HCT116 (cell line): Measurements from ENCODE around the gene HORMAD1. TPM values are rescaled to one million over a fixed set of nuclear protein-coding genes. Genes with fewer than 3 reads are reported as not detected.

Source experiments
- ATAC-seq: fragments of 200-7000 bp; cut with Tn5 transposase; 2 replicates; pipeline ENCODE4 v1.9.1; 2020; ENCODE audit warnings: mild to moderate bottlenecking, moderate library complexity
- BruUV-seq: library from RNA; stranded (reverse); fragments of 400-500 nt; replicated peaks from 2 replicates; lab custom pipeline; 2021; lab: Mats Ljungman, UMichigan
- CTCF ChIA-PET: fragments of 300-600 bp; sonication (Branson Sonifier 250); formaldehyde crosslinking; loops from one replicate; lab custom pipeline; 2021; ENCODE audit warnings: antibody characterized with exemption; lab: Charles Lee
- POLR2A ChIA-PET: fragments of 300-600, 350-600 bp; sonication (Branson Sonifier 250); formaldehyde crosslinking; loops from one replicate; lab custom pipeline; 2021; ENCODE audit warnings: antibody characterized with exemption; lab: Charles Lee
- RAD21 ChIA-PET, 2 experiments: fragments of 300-600 bp; sonication (Branson Sonifier 250); formaldehyde crosslinking; loops; one replicate each; lab custom pipeline; 2023; ENCODE audit warnings: low total read pairs in 2 of 2; ENCODE audit not compliant: uncharacterized antibody in 2 of 2, unreplicated experiment in 2 of 2, low non-redundant PET in 1 of 2; lab: Charles Lee
- DNase-seq: peaks from one replicate; pipeline ENCODE4 v3.0.0-alpha.2; 2010; ENCODE audit warnings: low read depth, low spot score
- H2AFZ ChIP-seq: fragments of 200-600 bp; shearing (Covaris generic), sonication (generic); 2 replicates; pipeline ENCODE4 v1.6.1; 2017; ENCODE audit warnings: low read depth, mixed run types, mixed read lengths, antibody characterized with exemption, low read length; ENCODE audit not compliant: poor library complexity, severe bottlenecking
- H3K27ac ChIP-seq: 2 replicates; pipeline ENCODE4 v1.5.1; 2012; ENCODE audit warnings: low read depth, low read length
- H3K27me3 ChIP-seq: fragments of 200-600 bp; sonication (generic); 2 replicates; pipeline ENCODE4 v1.6.1; 2016; ENCODE audit warnings: mixed run types, low read length, mixed read lengths; ENCODE audit not compliant: insufficient read depth
- H3K36me3 ChIP-seq, 2 experiments: fragments of 200-500 bp in 1 of 2; fragments of 200-600 bp in 1 of 2; sonication (Bioruptor generic) in 1 of 2; sonication (generic) in 1 of 2; 2 replicates each; pipeline versions ENCODE4 v1.5.1 to v1.6.1; 2014 to 2016; ENCODE audit warnings: low read length in 2 of 2, inconsistent platforms in 1 of 2, mixed read lengths in 1 of 2, mixed run types in 1 of 2; ENCODE audit not compliant: insufficient read depth in 2 of 2, control insufficient read depth in 1 of 2
- H3K4me1 ChIP-seq, 2 experiments: fragments of 200-600 bp in 1 of 2; sonication (generic) in 1 of 2; 2 replicates each; pipeline versions ENCODE4 v1.5.1 to v1.6.1; 2012 to 2017; ENCODE audit warnings: low read length in 2 of 2, inconsistent platforms in 1 of 2, mild to moderate bottlenecking in 1 of 2, mixed read lengths in 1 of 2, mixed run types in 1 of 2, moderate library complexity in 1 of 2; ENCODE audit not compliant: insufficient read depth in 2 of 2, control insufficient read depth in 1 of 2
- H3K4me2 ChIP-seq: fragments of 200-600 bp; sonication (generic); 2 replicates; pipeline ENCODE4 v1.6.1; 2017; ENCODE audit warnings: mixed run types, low read length, mixed read lengths
- H3K4me3 ChIP-seq, 2 experiments: fragments of 200-600 bp in 1 of 2; sonication (generic) in 1 of 2; replicated peaks in 1 of 2; 2 replicates each; pipeline ENCODE4 v1.5.1; 2011 to 2016; ENCODE audit warnings: low read length in 2 of 2, control low read depth in 1 of 2, low read depth in 1 of 2, mild to moderate bottlenecking in 1 of 2, mixed read lengths in 1 of 2, mixed run types in 1 of 2
- H3K79me2 ChIP-seq: fragments of 200-600 bp; sonication (generic); 2 replicates; pipeline ENCODE4 v1.6.1; 2017; ENCODE audit warnings: mild to moderate bottlenecking, mixed run types, low read length, moderate library complexity, mixed read lengths; ENCODE audit not compliant: insufficient read depth
- H3K9ac ChIP-seq: fragments of 200-600 bp; sonication (generic); 2 replicates; pipeline ENCODE4 v1.6.1; 2016; ENCODE audit warnings: low read length, mixed read lengths
- H3K9me2 ChIP-seq: fragments of 200-600 bp; sonication (generic), shearing (Covaris generic); 2 replicates; pipeline ENCODE4 v1.6.1; 2017; ENCODE audit warnings: mixed run types, mild to moderate bottlenecking, moderate library complexity; ENCODE audit not compliant: insufficient read depth
- H3K9me3 ChIP-seq, 2 experiments: fragments of 200-500 bp in 1 of 2; fragments of 200-600 bp in 1 of 2; sonication (Bioruptor generic) in 1 of 2; sonication (generic) in 1 of 2; 2 replicates each; pipeline ENCODE4 v1.6.1; 2014 to 2017; ENCODE audit warnings: low read length in 2 of 2, mixed read lengths in 2 of 2, inconsistent platforms in 1 of 2, low read depth in 1 of 2, mild to moderate bottlenecking in 1 of 2, mixed run types in 1 of 2, moderate library complexity in 1 of 2; ENCODE audit not compliant: control insufficient read depth in 1 of 2, insufficient read depth in 1 of 2
- H4K20me1 ChIP-seq: fragments of 200-600 bp; sonication (generic), shearing (Covaris generic); 2 replicates; pipeline ENCODE4 v1.6.1; 2017; ENCODE audit warnings: mixed run types, mild to moderate bottlenecking, moderate library complexity; ENCODE audit not compliant: insufficient read depth
- EZH2phosphoT487 ChIP-seq: fragments of 200-600 bp; IDR thresholded peaks from 2 replicates; pipeline ENCODE4 v1.6.1; 2018; ENCODE audit warnings: antibody characterized with exemption, borderline replicate concordance
- JUND ChIP-seq: IDR thresholded peaks from 2 replicates; pipeline ENCODE4 v1.6.1; 2012
- POLR2A ChIP-seq: IDR thresholded peaks from 2 replicates; pipeline ENCODE4 v1.7.0; 2011; ENCODE audit warnings: borderline replicate concordance; ENCODE audit not compliant: insufficient read depth, insufficient read length; ENCODE audit errors: extremely low read depth
- ZNF274 ChIP-seq: fragments of 200-500 bp; sonication (Bioruptor generic); IDR thresholded peaks from 2 replicates; pipeline ENCODE4 v1.6.1; 2014; ENCODE audit warnings: mild to moderate bottlenecking, low read depth, low read length, inconsistent platforms
- intact Hi-C: fragments of 100-400 bp; cut with micrococcal nuclease; formaldehyde crosslinking; loops from 2 replicates; pipeline ENCODE4 v1.10.0; 2022
- total RNA-seq: library from RNA; stranded (reverse); gene quantifications from one replicate; pipeline ENCODE4 v1.2.1, GENCODE V29; 2021; ENCODE audit not compliant: unreplicated experiment
- TF ChIP-seq, protein P1 (sequence below): IDR thresholded peaks from 2 replicates; pipeline ENCODE4 v1.6.1; 2012
- TF ChIP-seq, protein P2 (sequence below), 3 experiments: fragments of 200-600 bp in 1 of 3; sonication (generic) in 1 of 3; IDR thresholded peaks in 2 of 3; conservative IDR thresholded peaks in 1 of 3; 2 replicates each; pipeline ENCODE4 v1.5.1; 2012 to 2017; ENCODE audit warnings: low read depth in 2 of 3, low read length in 2 of 3, antibody characterized with exemption in 1 of 3, borderline replicate concordance in 1 of 3, control low read depth in 1 of 3, mild to moderate bottlenecking in 1 of 3, mixed read lengths in 1 of 3, mixed run types in 1 of 3, moderate library complexity in 1 of 3; ENCODE audit not compliant: insufficient read depth in 1 of 3
- TF ChIP-seq, protein P3 (sequence below): IDR thresholded peaks from 2 replicates; pipeline ENCODE4 v1.6.1; 2012; ENCODE audit warnings: low read depth
- TF ChIP-seq, protein P4 (sequence below): IDR thresholded peaks from 2 replicates; pipeline ENCODE4 v1.6.1; 2011; ENCODE audit warnings: mild to moderate bottlenecking, low read length, moderate library complexity; ENCODE audit not compliant: insufficient replicate concordance; ENCODE audit errors: extremely low read depth

Gene HORMAD1
- total RNA-seq, 1 experiment from 2014 or later, result not detected

DNA sequence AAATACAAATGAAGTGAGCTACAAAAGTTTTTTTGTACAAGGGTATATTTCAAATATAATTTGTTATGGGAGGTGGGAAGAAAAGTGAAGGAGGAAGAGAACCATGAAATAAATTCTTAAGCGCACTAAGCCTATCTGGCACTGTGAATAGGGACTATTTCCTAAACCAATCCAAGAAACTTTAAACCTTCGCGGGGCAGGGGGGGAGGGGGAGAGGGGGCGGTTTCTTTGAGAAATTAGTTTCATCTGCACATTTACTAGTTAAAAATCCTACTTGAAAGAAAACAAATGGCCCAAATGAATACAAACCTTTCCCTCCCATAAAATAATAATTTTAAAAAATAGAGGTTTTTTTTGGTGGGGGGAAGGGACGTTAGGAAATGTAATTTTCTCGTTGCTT lies 24.1 kb downstream of the HORMAD1 start:
- Histone ChIP-seq H3K4me2 (peak overlapping the region; percentile 73), H3K9me2 (no peaks in the 10 kb centered on the region; the same call in 1 of the 2 replicates), H3K79me2 (peaks cover 9% of the 10 kb centered on the region), H2AFZ (no peak overlapping the region), H3K9me3 (no peaks in the 10 kb centered on the region), H3K9ac (peak overlapping the region; percentile 62), H3K27ac (peak overlapping the region; percentile 42), H3K4me3 (peak overlapping the region; percentile 71 to 88), H3K4me1 (peaks cover 5 to 11% of the 10 kb centered on the region in 2 experiments; a peak in 3 of 4 replicates), H3K27me3 (no peaks in the 10 kb centered on the region), H4K20me1 (no peaks in the 10 kb centered on the region), H3K36me3 (peaks cover 4 to 18% of the 10 kb centered on the region in 2 experiments; a peak in 2 of 4 replicates)
- BruUV-seq, result no TSS peak
- POLR2A ChIA-PET, result interaction anchor here (0.8 to 1.6 kb wide), 6 partner anchors 10 to 135 kb away, joined by 3 to 8 read pairs (median 4); partner anchors contain the start of genes ENSA and MCL1
- CTCF ChIA-PET, result interaction anchor here (0.8 to 1.6 kb wide), 3 partner anchors 10 to 300 kb away, joined by 3 to 4 read pairs (median 3); no protein-coding TSS in a partner anchor
- ATAC-seq (no peak), DNase-seq (no peak)
- RAD21 ChIA-PET, result interaction anchor here in 1 of 2 experiments (1.0 kb wide), 1 partner anchor 78 kb away, joined by 3 read pairs; no protein-coding TSS in a partner anchor
- intact Hi-C loops, result loop anchor here (10.0 kb wide), 1 partner anchor 132 kb away; no protein-coding TSS in a partner anchor
- TF ChIP-seq EZH2phosphoT487, result no peak
- TF ChIP-seq, protein P1, sequence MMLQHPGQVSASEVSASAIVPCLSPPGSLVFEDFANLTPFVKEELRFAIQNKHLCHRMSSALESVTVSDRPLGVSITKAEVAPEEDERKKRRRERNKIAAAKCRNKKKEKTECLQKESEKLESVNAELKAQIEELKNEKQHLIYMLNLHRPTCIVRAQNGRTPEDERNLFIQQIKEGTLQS, result no peak
- no peak for TF ChIP-seq JUND
- no peak for TF ChIP-seq ZNF274
- TF ChIP-seq, protein P2, sequence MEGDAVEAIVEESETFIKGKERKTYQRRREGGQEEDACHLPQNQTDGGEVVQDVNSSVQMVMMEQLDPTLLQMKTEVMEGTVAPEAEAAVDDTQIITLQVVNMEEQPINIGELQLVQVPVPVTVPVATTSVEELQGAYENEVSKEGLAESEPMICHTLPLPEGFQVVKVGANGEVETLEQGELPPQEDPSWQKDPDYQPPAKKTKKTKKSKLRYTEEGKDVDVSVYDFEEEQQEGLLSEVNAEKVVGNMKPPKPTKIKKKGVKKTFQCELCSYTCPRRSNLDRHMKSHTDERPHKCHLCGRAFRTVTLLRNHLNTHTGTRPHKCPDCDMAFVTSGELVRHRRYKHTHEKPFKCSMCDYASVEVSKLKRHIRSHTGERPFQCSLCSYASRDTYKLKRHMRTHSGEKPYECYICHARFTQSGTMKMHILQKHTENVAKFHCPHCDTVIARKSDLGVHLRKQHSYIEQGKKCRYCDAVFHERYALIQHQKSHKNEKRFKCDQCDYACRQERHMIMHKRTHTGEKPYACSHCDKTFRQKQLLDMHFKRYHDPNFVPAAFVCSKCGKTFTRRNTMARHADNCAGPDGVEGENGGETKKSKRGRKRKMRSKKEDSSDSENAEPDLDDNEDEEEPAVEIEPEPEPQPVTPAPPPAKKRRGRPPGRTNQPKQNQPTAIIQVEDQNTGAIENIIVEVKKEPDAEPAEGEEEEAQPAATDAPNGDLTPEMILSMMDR (IDR thresholded peaks at IDR 0.05 in 2 of 3, conservative IDR thresholded peaks at IDR 0.05 in 1 of 3; ENCODE audit: borderline replicate concordance in 1 of 3, insufficient read depth in 1 of 3, low read depth in 2 of 3, low read length in 2 of 3), result no peak
- TF ChIP-seq POLR2A, result no peak
- TF ChIP-seq, protein P3, sequence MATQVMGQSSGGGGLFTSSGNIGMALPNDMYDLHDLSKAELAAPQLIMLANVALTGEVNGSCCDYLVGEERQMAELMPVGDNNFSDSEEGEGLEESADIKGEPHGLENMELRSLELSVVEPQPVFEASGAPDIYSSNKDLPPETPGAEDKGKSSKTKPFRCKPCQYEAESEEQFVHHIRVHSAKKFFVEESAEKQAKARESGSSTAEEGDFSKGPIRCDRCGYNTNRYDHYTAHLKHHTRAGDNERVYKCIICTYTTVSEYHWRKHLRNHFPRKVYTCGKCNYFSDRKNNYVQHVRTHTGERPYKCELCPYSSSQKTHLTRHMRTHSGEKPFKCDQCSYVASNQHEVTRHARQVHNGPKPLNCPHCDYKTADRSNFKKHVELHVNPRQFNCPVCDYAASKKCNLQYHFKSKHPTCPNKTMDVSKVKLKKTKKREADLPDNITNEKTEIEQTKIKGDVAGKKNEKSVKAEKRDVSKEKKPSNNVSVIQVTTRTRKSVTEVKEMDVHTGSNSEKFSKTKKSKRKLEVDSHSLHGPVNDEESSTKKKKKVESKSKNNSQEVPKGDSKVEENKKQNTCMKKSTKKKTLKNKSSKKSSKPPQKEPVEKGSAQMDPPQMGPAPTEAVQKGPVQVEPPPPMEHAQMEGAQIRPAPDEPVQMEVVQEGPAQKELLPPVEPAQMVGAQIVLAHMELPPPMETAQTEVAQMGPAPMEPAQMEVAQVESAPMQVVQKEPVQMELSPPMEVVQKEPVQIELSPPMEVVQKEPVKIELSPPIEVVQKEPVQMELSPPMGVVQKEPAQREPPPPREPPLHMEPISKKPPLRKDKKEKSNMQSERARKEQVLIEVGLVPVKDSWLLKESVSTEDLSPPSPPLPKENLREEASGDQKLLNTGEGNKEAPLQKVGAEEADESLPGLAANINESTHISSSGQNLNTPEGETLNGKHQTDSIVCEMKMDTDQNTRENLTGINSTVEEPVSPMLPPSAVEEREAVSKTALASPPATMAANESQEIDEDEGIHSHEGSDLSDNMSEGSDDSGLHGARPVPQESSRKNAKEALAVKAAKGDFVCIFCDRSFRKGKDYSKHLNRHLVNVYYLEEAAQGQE, result no peak
- TF ChIP-seq, protein P4, sequence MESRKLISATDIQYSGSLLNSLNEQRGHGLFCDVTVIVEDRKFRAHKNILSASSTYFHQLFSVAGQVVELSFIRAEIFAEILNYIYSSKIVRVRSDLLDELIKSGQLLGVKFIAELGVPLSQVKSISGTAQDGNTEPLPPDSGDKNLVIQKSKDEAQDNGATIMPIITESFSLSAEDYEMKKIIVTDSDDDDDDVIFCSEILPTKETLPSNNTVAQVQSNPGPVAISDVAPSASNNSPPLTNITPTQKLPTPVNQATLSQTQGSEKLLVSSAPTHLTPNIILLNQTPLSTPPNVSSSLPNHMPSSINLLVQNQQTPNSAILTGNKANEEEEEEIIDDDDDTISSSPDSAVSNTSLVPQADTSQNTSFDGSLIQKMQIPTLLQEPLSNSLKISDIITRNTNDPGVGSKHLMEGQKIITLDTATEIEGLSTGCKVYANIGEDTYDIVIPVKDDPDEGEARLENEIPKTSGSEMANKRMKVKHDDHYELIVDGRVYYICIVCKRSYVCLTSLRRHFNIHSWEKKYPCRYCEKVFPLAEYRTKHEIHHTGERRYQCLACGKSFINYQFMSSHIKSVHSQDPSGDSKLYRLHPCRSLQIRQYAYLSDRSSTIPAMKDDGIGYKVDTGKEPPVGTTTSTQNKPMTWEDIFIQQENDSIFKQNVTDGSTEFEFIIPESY, result no peak
